GM04504 (cell line): ENCODE measurements around the gene POP7.
"Not testable (repeated sequence)": the region's sequence is repeated elsewhere in the genome, so short reads cannot be mapped to it uniquely, and the experiment has no call there.

Source experiments
- DNase-seq: peaks from one replicate; pipeline ENCODE4 v3.0.0-alpha.2; 2012; ENCODE audit warnings: low read depth

Gene POP7

GRCh38 chr7:100691676-100692577 is 14.0 kb upstream of the POP7 start:
- DNase-seq, result no peak

- DNase-seq, result no peak
These were observed 13.4 kb upstream of the POP7 start for GRCh38 chr7:100692578-100692961.

- no peak for DNase-seq
These were observed 12.4 kb upstream of the POP7 start for GRCh38 chr7:100693312-100694097.

- no peak for DNase-seq
These were observed 11.7 kb upstream of the POP7 start, which contains the start of gene GIGYF1 for GRCh38 chr7:100694098-100694745. Gene GIGYF1, minus strand, starts transcription at chr7:100694250. Its CDS starts 6,012 bp downstream, at chr7:100688238.

- no peak for DNase-seq
These were observed 9.8 kb upstream of the POP7 start for GRCh38 chr7:100696123-100696521.

GRCh38 chr7:100699018-100699417 is 6.9 kb upstream of the POP7 start:
- no peak for DNase-seq

GRCh38 chr7:100701089-100701488 is 4.8 kb upstream of the POP7 start:
- not testable (repeated sequence) for DNase-seq

GRCh38 chr7:100705320-100705752 is 585 bp upstream of the POP7 start:
- peak; percentile 38 for DNase-seq

- DNase-seq, result no peak
These were observed 871 bp downstream of the POP7 start for GRCh38 chr7:100706672-100707311.

GRCh38 chr7:100708395-100708794 is 2.5 kb downstream of the POP7 start:
- no peak for DNase-seq

- DNase-seq, result no peak
These were observed 4.5 kb downstream of the POP7 start for GRCh38 chr7:100710452-100710851.

- DNase-seq, result no peak
These were observed 5.4 kb downstream of the POP7 start for GRCh38 chr7:100711369-100711768.

GRCh38 chr7:100714725-100715124 is 8.8 kb downstream of the POP7 start:
- no peak for DNase-seq

GRCh38 chr7:100717073-100717472 is 11.2 kb downstream of the POP7 start:
- DNase-seq, result not testable (repeated sequence)

GRCh38 chr7:100719523-100720278 is 13.8 kb downstream of the POP7 start:
- peak; percentile 32 for DNase-seq

GRCh38 chr7:100720279-100720670 is 14.4 kb downstream of the POP7 start, which contains the start of gene EPO:
Gene EPO, plus strand, starts transcription at chr7:100720468. Its CDS starts 513 bp downstream, at chr7:100720981.
- no peak for DNase-seq

- DNase-seq, result no peak
These were observed 15.0 kb downstream of the POP7 start for GRCh38 chr7:100720671-100721504.

GRCh38 chr7:100721505-100721812 is 15.5 kb downstream of the POP7 start:
- no peak for DNase-seq

GRCh38 chr7:100722480-100723212 is 16.7 kb downstream of the POP7 start:
- no peak for DNase-seq
